Nephron (organoid): ENCODE results near the gene CELA2A.
A peak's percentile ranks its signal among the peaks of the same experiment; 100 is the strongest.
"Not testable (repeated sequence)": the region's sequence is repeated elsewhere in the genome, so short reads cannot be mapped to it uniquely, and the experiment has no call there.

Experiments used
- H3K27ac Mint-ChIP-seq, 3 experiments: 2 replicates each; pipeline ENCODE4 v1.8.0; 2020; ENCODE audit warnings: mixed read lengths in 3 of 3, mild to moderate bottlenecking in 2 of 3, moderate library complexity in 1 of 3
- H3K27me3 Mint-ChIP-seq: 2 replicates; pipeline ENCODE4 v1.8.0; 2021; ENCODE audit warnings: low read depth, mild to moderate bottlenecking, moderate library complexity, mixed read lengths
- H3K36me3 Mint-ChIP-seq: 2 replicates; pipeline ENCODE4 v1.8.0; 2020; ENCODE audit warnings: low read depth, mixed read lengths
- H3K4me1 Mint-ChIP-seq: 2 replicates; pipeline ENCODE4 v1.8.0; 2020; ENCODE audit warnings: mixed read lengths
- H3K4me3 Mint-ChIP-seq, 3 experiments: 2 replicates each; pipeline ENCODE4 v1.8.0; 2020; ENCODE audit warnings: mild to moderate bottlenecking in 3 of 3, mixed read lengths in 3 of 3, moderate library complexity in 2 of 3
- H3K9me3 Mint-ChIP-seq: 2 replicates; pipeline ENCODE4 v1.8.0; 2020; ENCODE audit warnings: mixed read lengths
- TF ChIP-seq, protein P1 (sequence below), 3 experiments: fragments of 200-600 bp; sonication (generic); IDR thresholded peaks; one replicate each; pipeline ENCODE4 v1.5.0; 2021; ENCODE audit warnings: antibody characterized with exemption in 3 of 3; ENCODE audit not compliant: unreplicated experiment in 3 of 3

Gene CELA2A

DNA sequence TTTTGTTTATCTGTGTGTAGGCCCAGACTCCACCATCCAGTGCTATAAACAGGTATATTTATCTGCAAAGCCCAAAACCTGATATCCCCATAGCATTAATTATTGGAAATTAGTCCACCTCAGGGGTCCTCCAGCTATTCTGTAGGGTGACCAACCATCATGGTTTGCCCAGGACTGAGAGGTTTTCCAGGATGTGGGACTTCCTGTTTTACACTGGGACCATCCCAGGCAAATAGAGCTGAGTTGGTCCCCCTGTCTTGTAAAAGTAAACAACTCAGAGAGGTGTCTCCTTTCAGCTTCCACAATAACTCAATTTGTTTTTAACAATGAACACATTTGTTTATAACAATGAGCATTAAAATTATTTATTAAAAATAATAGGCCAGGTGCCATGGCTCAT, 11.6 kb downstream of the CELA2A start:
- Mint-ChIP-seq H3K4me3 (no peak overlapping the region), H3K4me1 (peaks cover 14% of the 10 kb centered on the region), H3K9me3 (peaks cover 4% of the 10 kb centered on the region), H3K27ac (no peak overlapping the region), H3K27me3 (peaks cover 3% of the 10 kb centered on the region), H3K36me3 (no peaks in the 10 kb centered on the region)
- TF ChIP-seq, protein P1, sequence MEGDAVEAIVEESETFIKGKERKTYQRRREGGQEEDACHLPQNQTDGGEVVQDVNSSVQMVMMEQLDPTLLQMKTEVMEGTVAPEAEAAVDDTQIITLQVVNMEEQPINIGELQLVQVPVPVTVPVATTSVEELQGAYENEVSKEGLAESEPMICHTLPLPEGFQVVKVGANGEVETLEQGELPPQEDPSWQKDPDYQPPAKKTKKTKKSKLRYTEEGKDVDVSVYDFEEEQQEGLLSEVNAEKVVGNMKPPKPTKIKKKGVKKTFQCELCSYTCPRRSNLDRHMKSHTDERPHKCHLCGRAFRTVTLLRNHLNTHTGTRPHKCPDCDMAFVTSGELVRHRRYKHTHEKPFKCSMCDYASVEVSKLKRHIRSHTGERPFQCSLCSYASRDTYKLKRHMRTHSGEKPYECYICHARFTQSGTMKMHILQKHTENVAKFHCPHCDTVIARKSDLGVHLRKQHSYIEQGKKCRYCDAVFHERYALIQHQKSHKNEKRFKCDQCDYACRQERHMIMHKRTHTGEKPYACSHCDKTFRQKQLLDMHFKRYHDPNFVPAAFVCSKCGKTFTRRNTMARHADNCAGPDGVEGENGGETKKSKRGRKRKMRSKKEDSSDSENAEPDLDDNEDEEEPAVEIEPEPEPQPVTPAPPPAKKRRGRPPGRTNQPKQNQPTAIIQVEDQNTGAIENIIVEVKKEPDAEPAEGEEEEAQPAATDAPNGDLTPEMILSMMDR (IDR thresholded peaks at IDR 0.05; ENCODE audit: unreplicated experiment in 3 of 3) = no peak

GRCh38 chr1:15469361-15469760, 12.8 kb downstream of the CELA2A start:
- H3K4me1 Mint-ChIP-seq = peaks cover 12% of the 10 kb centered on the region
- no peaks in the 10 kb centered on the region for H3K36me3 Mint-ChIP-seq
- TF ChIP-seq, protein P1 (IDR thresholded peaks at IDR 0.05; ENCODE audit: unreplicated experiment in 3 of 3) = no peak
- H3K27ac Mint-ChIP-seq = no peak overlapping the region
- peaks cover 4% of the 10 kb centered on the region for H3K9me3 Mint-ChIP-seq
- H3K27me3 Mint-ChIP-seq = peaks cover 3% of the 10 kb centered on the region
- no peak overlapping the region for H3K4me3 Mint-ChIP-seq

DNA sequence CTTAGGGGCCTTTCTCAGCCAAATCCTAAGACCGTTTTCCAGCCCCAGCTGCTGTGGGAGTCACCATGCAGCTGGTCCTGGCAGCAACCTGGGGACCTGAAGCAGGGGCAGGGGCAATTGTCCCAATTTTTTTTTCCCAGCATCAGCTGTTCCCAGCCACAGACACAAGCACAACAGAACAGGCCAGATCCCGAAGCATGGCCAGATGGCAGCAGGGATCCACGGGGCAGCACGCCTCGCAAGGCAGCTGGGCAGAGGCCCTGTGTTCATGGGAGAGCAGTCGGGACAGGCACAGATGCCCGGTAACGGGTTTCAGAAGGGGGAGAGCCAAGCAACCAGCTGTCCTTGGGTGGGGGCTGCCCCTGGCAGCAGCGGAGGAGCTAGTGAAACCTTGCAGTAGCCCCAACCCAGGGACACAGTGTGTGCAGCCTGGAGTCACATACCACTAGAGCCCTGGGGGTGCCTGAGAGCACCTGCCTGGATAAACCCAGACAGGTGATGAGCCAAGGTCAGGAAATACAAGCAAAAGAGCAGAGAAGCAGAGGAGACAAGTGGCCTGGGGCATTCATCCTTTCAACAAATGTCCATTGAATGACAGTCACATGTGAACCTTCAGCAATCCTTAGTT, 13.4 kb downstream of the CELA2A start:
- not testable (repeated sequence) for H3K9me3 Mint-ChIP-seq, H3K27me3 Mint-ChIP-seq, H3K36me3 Mint-ChIP-seq, H3K4me3 Mint-ChIP-seq
- Mint-ChIP-seq H3K27ac (peak overlapping the region; percentile 24 to 42 (median 30)), H3K4me1 (peaks cover 15% of the 10 kb centered on the region)

DNA sequence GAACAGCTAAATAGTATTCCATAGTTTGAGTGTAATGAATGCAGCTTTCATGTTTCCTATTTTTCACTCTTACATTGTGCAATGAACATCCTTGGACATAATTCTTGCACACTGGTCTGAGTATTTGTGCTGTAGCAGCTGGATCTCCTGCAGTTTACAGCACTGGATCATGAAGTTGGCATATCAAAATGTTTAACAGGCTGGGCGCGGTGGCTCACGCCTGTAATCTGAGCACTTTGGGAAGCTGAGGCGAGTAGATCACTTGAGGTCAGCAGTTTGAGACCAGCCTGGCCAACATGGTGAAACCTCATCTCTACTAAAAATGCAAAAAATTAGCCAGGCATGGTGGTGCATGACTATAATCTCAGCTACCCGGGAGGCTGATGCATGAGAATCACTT, 14.5 kb downstream of the CELA2A start:
- H3K36me3 Mint-ChIP-seq, H3K27me3 Mint-ChIP-seq, H3K4me3 Mint-ChIP-seq, H3K27ac Mint-ChIP-seq, H3K9me3 Mint-ChIP-seq: not testable (repeated sequence)
- peaks cover 22% of the 10 kb centered on the region for H3K4me1 Mint-ChIP-seq

GRCh38 chr1:15471723-15472122, 15.2 kb downstream of the CELA2A start:
- not testable (repeated sequence) for H3K27ac Mint-ChIP-seq, H3K4me3 Mint-ChIP-seq, H3K36me3 Mint-ChIP-seq, H3K27me3 Mint-ChIP-seq, H3K9me3 Mint-ChIP-seq
- H3K4me1 Mint-ChIP-seq = peaks cover 26% of the 10 kb centered on the region

DNA sequence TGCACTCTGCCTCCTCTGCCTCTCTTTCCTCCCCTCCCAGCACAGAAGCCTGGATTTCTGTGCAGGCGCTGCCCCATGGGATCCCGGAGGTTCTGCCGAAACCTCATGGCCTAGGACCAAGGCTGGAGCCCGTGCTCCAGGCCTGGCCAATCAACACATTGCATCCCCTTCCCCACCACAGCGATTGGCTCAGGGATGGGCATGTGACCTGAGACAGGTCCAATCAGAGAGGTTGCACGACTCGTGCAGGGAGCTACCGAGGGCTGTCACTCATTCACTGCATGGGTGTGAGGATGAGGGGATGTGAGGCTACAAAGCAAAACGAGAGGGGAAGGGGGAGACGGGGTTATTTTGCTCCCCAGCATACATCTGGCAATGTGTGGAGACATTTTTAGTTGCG, 16.1 kb downstream of the CELA2A start:
- Mint-ChIP-seq H3K36me3 (no peaks in the 10 kb centered on the region), H3K9me3 (peaks cover 4% of the 10 kb centered on the region), H3K4me3 (no peak overlapping the region), H3K4me1 (peaks cover 29% of the 10 kb centered on the region), H3K27ac (no peak overlapping the region), H3K27me3 (peaks cover 3% of the 10 kb centered on the region)
- TF ChIP-seq, protein P1 (IDR thresholded peaks at IDR 0.05; ENCODE audit: unreplicated experiment in 3 of 3) = no peak

- H3K27ac Mint-ChIP-seq = peak within 1 kb of the TSS; percentile 15 to 73 (median 69)
- H3K9me3 Mint-ChIP-seq = no peaks in the 10 kb centered on the region
- H3K4me3 Mint-ChIP-seq = peak within 1 kb of the TSS in 1 of 3 experiments; percentile 45
- peaks cover 23% of the 10 kb centered on the region for H3K4me1 Mint-ChIP-seq
- no peaks in the 10 kb centered on the region for H3K36me3 Mint-ChIP-seq
- TF ChIP-seq, protein P1 (IDR thresholded peaks at IDR 0.05; ENCODE audit: unreplicated experiment in 3 of 3) = no peak
- H3K27me3 Mint-ChIP-seq = no peaks in the 10 kb centered on the region
Measured at GRCh38 chr1:15475752-15476314, 19.3 kb downstream of the CELA2A start, which contains the start of gene CELA2B. Gene CELA2B (plus strand): TSS chr1:15476104. CDS start chr1:15476126, 22 bp downstream.
